Activated naive CD8-positive, alpha-beta T cell treated with anti-CD3 and anti-CD28 coated beads for 36 hours (primary cell): ENCODE results near the gene IRF3. TPM values are rescaled to one million over a fixed set of nuclear protein-coding genes. Genes with fewer than 3 reads are reported as not detected.
A peak's percentile ranks its signal among the peaks of the same experiment; 100 is the strongest.

Source experiments
- DNase-seq: peaks from one replicate; pipeline ENCODE4 v3.0.0; 2021
- H3K27ac Mint-ChIP-seq: one replicate; pipeline ENCODE4 v1.8.0; 2022; ENCODE audit warnings: mild to moderate bottlenecking, moderate library complexity, mixed read lengths
- H3K27me3 Mint-ChIP-seq: one replicate; pipeline ENCODE4 v1.8.0; 2022; ENCODE audit warnings: mild to moderate bottlenecking, mixed read lengths
- H3K36me3 Mint-ChIP-seq: one replicate; pipeline ENCODE4 v1.8.0; 2021; ENCODE audit warnings: mild to moderate bottlenecking, mixed read lengths
- H3K4me1 Mint-ChIP-seq: one replicate; pipeline ENCODE4 v1.8.0; 2021; ENCODE audit warnings: mixed read lengths
- H3K4me3 Mint-ChIP-seq: one replicate; pipeline ENCODE4 v1.8.0; 2022; ENCODE audit warnings: mild to moderate bottlenecking, moderate library complexity, mixed read lengths
- H3K9me3 Mint-ChIP-seq: one replicate; pipeline ENCODE4 v1.8.0; 2022; ENCODE audit warnings: mixed read lengths
- total RNA-seq, 2 experiments: library from RNA; stranded (reverse); gene quantifications; one replicate each; pipeline ENCODE4 v1.2.3, GENCODE V29; 2021

Gene IRF3
- total RNA-seq, 2 experiments from 2014 or later: 94.5 to 105 TPM

- H3K36me3 Mint-ChIP-seq: peaks cover 25% of the 10 kb centered on the region
- peak within 1 kb of the TSS; percentile 77 for H3K27ac Mint-ChIP-seq
- H3K9me3 Mint-ChIP-seq: no peaks in the 10 kb centered on the region
- H3K4me1 Mint-ChIP-seq: peaks cover 33% of the 10 kb centered on the region
- H3K4me3 Mint-ChIP-seq: peak within 1 kb of the TSS; percentile 74
- H3K27me3 Mint-ChIP-seq: peaks cover 26% of the 10 kb centered on the region
- peak; percentile 60 for DNase-seq
Observed at GRCh38 chr19:49690656-49691242, 25.1 kb upstream of the IRF3 start, which contains the start of gene CPT1C. Gene CPT1C (plus strand): TSS chr19:49691116. CDS start chr19:49692253, 1,137 bp downstream.

GRCh38 chr19:49690079-49690655 lies 24.5 kb upstream of the IRF3 start:
- DNase-seq: no peak
- Mint-ChIP-seq H3K27me3 (peaks cover 26% of the 10 kb centered on the region), H3K9me3 (no peaks in the 10 kb centered on the region), H3K36me3 (peaks cover 30% of the 10 kb centered on the region), H3K4me1 (peaks cover 36% of the 10 kb centered on the region), H3K4me3 (peak overlapping the region; percentile 74), H3K27ac (peak overlapping the region; percentile 77)

GRCh38 chr19:49689133-49690078 lies 23.7 kb upstream of the IRF3 start, which contains the start of gene ADM5:
Gene ADM5 (plus strand): TSS chr19:49689594. CDS start chr19:49689838, 244 bp downstream.
- H3K4me3 Mint-ChIP-seq: peak within 1 kb of the TSS; percentile 74
- H3K36me3 Mint-ChIP-seq: peaks cover 30% of the 10 kb centered on the region
- H3K4me1 Mint-ChIP-seq: peaks cover 36% of the 10 kb centered on the region
- H3K27me3 Mint-ChIP-seq: peaks cover 26% of the 10 kb centered on the region
- DNase-seq: peak; percentile 54
- H3K9me3 Mint-ChIP-seq: no peaks in the 10 kb centered on the region
- H3K27ac Mint-ChIP-seq: peak within 1 kb of the TSS; percentile 77

- no peak overlapping the region for H3K27ac Mint-ChIP-seq
- peaks cover 37% of the 10 kb centered on the region for H3K36me3 Mint-ChIP-seq
- no peaks in the 10 kb centered on the region for H3K9me3 Mint-ChIP-seq
- H3K27me3 Mint-ChIP-seq: peaks cover 26% of the 10 kb centered on the region
- H3K4me1 Mint-ChIP-seq: peaks cover 36% of the 10 kb centered on the region
- no peak overlapping the region for H3K4me3 Mint-ChIP-seq
- DNase-seq: no peak
Observed at GRCh38 chr19:49688531-49689132, 23.0 kb upstream of the IRF3 start.

- no peak overlapping the region for H3K4me3 Mint-ChIP-seq
- no peak overlapping the region for H3K27ac Mint-ChIP-seq
- no peaks in the 10 kb centered on the region for H3K9me3 Mint-ChIP-seq
- peaks cover 42% of the 10 kb centered on the region for H3K36me3 Mint-ChIP-seq
- DNase-seq: no peak
- H3K4me1 Mint-ChIP-seq: peaks cover 36% of the 10 kb centered on the region
- peaks cover 23% of the 10 kb centered on the region for H3K27me3 Mint-ChIP-seq
Observed at GRCh38 chr19:49687566-49688316, 22.1 kb upstream of the IRF3 start.

- no peak overlapping the region for H3K4me3 Mint-ChIP-seq
- H3K4me1 Mint-ChIP-seq: peaks cover 33% of the 10 kb centered on the region
- no peaks in the 10 kb centered on the region for H3K9me3 Mint-ChIP-seq
- H3K27me3 Mint-ChIP-seq: peaks cover 20% of the 10 kb centered on the region
- DNase-seq: no peak
- H3K36me3 Mint-ChIP-seq: peaks cover 45% of the 10 kb centered on the region
- H3K27ac Mint-ChIP-seq: peak overlapping the region; percentile 34
Observed at GRCh38 chr19:49687150-49687549, 21.5 kb upstream of the IRF3 start.

GRCh38 chr19:49686503-49687088 lies 20.9 kb upstream of the IRF3 start:
- peaks cover 33% of the 10 kb centered on the region for H3K4me1 Mint-ChIP-seq
- H3K4me3 Mint-ChIP-seq: no peak overlapping the region
- H3K36me3 Mint-ChIP-seq: peaks cover 49% of the 10 kb centered on the region

GRCh38 chr19:49685845-49686332 lies 20.2 kb upstream of the IRF3 start:
- no peaks in the 10 kb centered on the region for H3K9me3 Mint-ChIP-seq
- H3K4me1 Mint-ChIP-seq: peaks cover 32% of the 10 kb centered on the region
- H3K27me3 Mint-ChIP-seq: peaks cover 7% of the 10 kb centered on the region
- peak overlapping the region; percentile 30 for H3K4me3 Mint-ChIP-seq
- DNase-seq: no peak
- peaks cover 51% of the 10 kb centered on the region for H3K36me3 Mint-ChIP-seq
- no peak overlapping the region for H3K27ac Mint-ChIP-seq

More at GRCh38 chr19:49686503-49687088, 20.9 kb upstream of the IRF3 start:
- Mint-ChIP-seq H3K9me3 (no peaks in the 10 kb centered on the region), H3K27me3 (peaks cover 14% of the 10 kb centered on the region), H3K27ac (peak overlapping the region; percentile 34)
- DNase-seq: no peak

- Mint-ChIP-seq H3K27me3 (no peaks in the 10 kb centered on the region), H3K4me3 (no peak overlapping the region), H3K9me3 (no peaks in the 10 kb centered on the region), H3K27ac (no peak overlapping the region), H3K4me1 (peaks cover 29% of the 10 kb centered on the region), H3K36me3 (peaks cover 49% of the 10 kb centered on the region)
- DNase-seq: no peak
Observed at GRCh38 chr19:49684983-49685553, 19.4 kb upstream of the IRF3 start.

- Mint-ChIP-seq H3K4me3 (peak overlapping the region; percentile 25), H3K9me3 (no peaks in the 10 kb centered on the region), H3K27me3 (no peaks in the 10 kb centered on the region), H3K4me1 (peaks cover 32% of the 10 kb centered on the region), H3K27ac (peak overlapping the region; percentile 76), H3K36me3 (peaks cover 49% of the 10 kb centered on the region)
- DNase-seq: no peak
Observed at GRCh38 chr19:49684251-49684982, 18.8 kb upstream of the IRF3 start.

- H3K27ac Mint-ChIP-seq: peak overlapping the region; percentile 76
- no peak overlapping the region for H3K4me3 Mint-ChIP-seq
- no peaks in the 10 kb centered on the region for H3K27me3 Mint-ChIP-seq
- no peak for DNase-seq
- peaks cover 27% of the 10 kb centered on the region for H3K4me1 Mint-ChIP-seq
- H3K36me3 Mint-ChIP-seq: peaks cover 49% of the 10 kb centered on the region
- H3K9me3 Mint-ChIP-seq: no peaks in the 10 kb centered on the region
Observed at GRCh38 chr19:49683814-49684250, 18.2 kb upstream of the IRF3 start.

- H3K27me3 Mint-ChIP-seq: peaks cover under 1% of the 10 kb centered on the region
- no peak overlapping the region for H3K4me3 Mint-ChIP-seq
- DNase-seq: no peak
- H3K36me3 Mint-ChIP-seq: peaks cover 48% of the 10 kb centered on the region
- no peak overlapping the region for H3K27ac Mint-ChIP-seq
- no peaks in the 10 kb centered on the region for H3K9me3 Mint-ChIP-seq
- peaks cover 21% of the 10 kb centered on the region for H3K4me1 Mint-ChIP-seq
Observed at GRCh38 chr19:49682274-49682673, 16.6 kb upstream of the IRF3 start.

- H3K4me3 Mint-ChIP-seq: no peak overlapping the region
- DNase-seq: no peak
- H3K4me1 Mint-ChIP-seq: peaks cover 17% of the 10 kb centered on the region
- peaks cover 4% of the 10 kb centered on the region for H3K27me3 Mint-ChIP-seq
- peak overlapping the region; percentile 45 for H3K27ac Mint-ChIP-seq
- H3K9me3 Mint-ChIP-seq: no peaks in the 10 kb centered on the region
- H3K36me3 Mint-ChIP-seq: peaks cover 45% of the 10 kb centered on the region
Observed at GRCh38 chr19:49681830-49682229, 16.2 kb upstream of the IRF3 start.
